HG03066 (cell line): ENCODE data around the gene MYEOV.

Experiments used
- ATAC-seq: cut with Tn5 transposase; IDR thresholded peaks from one replicate; pipeline ENCODE4 v1.9.1; 2021; ENCODE audit warnings: low read depth; ENCODE audit not compliant: unreplicated experiment

MYEOV gene

DNA sequence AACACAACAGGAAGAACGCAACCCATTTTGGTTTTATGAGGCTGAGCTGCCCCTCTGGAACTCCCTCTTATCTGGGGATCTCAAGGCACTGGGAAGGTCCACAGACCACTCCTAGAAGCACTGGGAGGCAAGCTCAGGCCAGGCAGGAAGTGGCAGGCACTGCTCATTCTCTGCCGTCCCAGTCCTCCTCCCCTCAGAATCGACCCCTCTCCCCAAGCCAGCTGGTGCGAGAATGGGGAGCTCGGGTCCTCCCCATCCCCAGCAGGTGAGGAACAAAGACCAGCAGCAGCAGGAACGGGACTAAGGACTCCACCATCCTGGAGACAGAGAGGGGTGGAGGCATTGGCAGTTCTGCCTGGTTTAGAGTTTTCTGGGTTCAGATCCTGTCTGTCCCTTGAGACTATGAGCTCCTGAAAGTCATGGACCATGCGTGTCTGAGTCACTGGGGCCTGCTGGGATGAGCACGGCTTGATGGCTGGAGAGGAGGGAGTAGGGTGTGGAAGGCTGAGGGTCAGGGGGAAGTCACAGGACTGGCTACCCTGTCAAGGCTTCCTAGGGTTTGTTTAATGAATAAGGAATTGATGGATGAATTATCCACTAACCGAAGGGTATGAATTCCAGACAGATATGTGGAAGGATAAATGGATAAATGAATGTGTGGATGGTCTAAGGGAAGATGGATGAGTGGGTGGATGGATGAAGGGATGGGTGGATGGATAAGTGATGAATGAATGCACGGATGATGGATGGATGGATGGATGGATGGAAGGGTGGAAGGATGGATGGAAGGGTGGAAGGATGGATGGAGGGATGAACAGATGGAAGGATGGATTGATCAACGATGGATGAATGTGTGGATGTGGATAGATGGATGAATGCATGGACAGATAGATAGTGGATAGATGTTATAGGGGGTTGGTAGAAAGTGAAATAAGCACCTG is 6.4 kb downstream of the MYEOV start:
- ATAC-seq = no peak

GRCh38 chr11:69301081-69301454 is 7.1 kb downstream of the MYEOV start:
- ATAC-seq = no peak

DNA sequence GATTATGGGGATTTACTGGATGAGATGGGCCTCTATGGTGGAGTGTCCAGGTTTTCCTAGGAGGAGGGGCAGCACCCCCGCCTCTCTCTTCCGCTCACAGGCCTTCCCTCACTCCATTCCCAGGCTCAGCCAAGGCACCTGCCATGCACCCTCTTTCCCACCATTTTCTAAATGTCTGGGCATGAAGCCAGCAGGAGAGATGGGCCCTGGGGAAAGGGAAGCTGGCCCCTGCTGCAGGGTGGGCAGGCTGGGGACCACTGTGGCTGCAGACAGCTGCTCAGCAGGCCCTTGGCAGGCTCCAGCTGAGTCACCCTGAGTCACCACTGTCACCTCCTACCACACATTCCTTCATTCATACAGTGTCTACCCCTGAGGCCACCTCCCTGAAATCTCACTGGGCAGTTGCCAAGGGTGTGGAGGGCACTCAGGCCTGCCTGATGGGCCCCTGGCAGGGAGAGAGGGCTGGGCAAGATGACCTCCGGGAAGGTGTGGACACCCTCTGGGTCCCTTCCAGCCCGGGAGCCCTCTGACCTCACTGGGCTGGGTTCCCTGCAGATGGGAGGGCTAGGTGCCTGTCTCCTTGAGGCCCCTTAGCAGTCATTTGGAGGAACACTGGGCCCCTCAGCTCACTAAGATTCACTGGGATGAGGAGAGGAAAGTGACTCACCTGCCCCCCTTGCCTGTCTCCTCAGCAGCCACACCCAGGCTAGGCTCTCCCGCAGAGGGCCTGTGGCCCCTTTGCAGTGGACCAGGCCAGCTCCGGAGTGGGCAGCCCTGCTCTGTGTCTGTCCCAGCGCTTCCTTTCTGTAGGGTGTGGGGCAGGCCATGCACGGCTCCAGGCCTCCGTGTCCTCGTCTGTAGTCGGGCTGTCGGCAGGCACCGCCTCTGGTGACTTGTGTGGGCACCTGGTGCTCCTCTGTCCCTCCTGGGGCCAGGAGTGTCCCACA is 7.8 kb downstream of the MYEOV start:
- no peak for ATAC-seq

DNA sequence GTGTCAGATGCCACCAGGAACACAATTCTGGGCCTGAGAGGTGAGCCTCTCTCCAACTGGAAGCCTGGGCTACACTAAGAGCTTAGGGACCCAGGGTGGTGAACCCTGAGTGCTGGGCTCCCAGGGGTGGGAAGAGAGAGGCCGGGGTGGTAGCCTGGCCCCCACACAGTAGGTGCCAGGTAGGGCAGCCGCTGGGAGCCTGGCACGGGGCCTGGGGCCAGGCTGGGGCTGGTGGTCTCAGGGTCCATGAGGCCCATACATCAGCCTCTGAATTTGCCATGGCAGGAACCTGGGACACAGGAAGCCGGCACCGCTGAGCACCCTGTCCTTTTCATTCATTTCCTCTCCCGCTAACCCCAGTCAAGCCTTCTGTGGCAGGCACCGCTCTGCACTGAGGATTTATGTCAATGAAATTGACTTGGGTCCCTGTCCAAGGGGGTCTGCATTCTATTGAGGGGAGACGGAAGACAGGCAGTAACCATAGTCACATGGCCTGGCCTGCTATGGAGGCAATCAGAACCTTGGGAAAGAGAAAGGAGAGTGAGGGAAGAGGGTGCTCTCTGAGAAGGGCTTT is 8.6 kb downstream of the MYEOV start:
- ATAC-seq = no peak

DNA sequence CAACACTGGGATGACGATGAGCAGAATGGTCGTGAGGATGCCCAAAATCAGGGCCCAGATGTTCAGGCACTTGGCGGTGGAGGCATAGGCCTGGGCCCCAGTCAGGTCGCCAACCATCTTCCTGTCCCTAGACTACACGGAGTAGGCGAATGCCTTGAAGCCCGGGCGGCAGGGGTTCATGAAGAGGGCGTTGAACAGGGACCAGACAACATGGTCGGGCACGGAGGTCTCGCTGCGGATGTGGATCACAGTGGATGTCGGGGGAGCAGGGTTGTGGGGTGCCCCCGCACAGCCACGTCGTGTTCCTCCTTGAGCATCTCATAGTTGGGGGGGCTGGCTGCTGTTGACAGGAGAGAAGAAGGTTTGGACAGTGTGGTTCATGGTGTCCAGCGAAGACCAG is 9.5 kb downstream of the MYEOV start:
- no peak for ATAC-seq

DNA sequence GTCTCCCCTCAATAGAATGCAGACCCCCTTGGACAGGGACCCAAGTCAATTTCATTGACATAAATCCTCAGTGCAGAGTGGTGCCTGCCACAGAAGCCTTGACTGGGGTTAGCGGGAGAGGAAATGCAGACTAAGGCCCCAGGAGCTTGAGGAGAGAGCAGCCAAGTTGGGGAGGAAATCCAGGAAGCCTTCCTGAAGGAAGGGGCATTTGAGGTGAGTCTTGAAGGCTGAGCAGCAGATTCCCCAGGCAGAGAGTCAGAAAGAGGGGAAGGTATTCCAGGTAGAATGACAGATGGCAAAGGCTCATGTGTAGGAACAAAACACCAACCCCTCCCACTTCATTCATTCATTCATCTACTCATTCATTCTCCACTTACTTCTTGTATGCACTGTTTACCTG is 10.3 kb downstream of the MYEOV start:
- ATAC-seq = no peak

DNA sequence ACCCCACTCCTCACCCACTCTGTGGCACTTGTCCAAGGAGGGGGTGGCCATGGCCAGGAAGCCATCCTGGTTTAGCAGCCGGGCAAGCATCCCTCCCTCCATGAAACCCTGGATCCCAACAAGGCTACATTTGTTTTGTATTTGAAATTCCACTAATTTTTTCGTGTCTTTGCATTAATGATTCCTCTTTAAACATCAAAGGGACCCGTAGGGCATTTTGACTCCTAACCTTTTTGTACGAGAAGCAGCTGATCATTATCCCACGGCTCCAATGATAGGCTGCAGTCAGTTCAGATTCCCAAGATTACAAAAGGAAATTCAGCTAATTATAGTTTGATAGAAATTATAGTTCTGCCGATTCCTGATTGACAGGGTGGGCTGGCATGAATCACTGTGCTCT is 10.7 kb downstream of the MYEOV start:
- ATAC-seq = no peak

GRCh38 chr11:69305885-69306540 is 12.1 kb downstream of the MYEOV start:
- no peak for ATAC-seq

- ATAC-seq = no peak
These were observed 12.9 kb downstream of the MYEOV start for GRCh38 chr11:69306821-69307220.

GRCh38 chr11:69307421-69307820 is 13.5 kb downstream of the MYEOV start:
- ATAC-seq = no peak

DNA sequence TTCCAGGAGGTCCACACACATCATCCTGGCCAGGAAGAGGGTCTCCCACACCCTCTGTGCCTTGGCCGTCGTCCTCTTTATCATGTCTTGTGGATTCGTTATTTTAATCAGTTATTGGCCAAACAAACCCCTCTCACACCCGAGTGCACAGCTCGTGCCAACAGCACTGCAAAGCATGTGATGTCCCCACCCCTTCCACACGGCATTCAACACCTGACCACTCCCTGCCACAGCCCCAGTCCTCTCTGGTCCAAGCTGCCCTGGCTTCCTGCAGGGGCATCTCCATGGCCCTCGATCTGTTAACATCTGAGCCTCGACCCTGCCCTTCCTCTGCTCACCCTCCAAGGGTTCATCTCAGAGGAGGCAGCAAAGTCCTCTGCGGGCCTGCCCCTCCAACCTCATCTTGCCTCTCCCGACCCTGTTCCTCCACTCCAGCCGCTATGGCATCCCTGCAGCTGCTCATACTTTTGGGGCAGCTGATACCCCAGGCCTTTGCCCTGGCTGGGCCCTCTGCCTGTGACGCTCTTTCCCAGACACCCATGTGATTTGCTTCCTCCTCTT is 14.0 kb downstream of the MYEOV start:
- no peak for ATAC-seq

GRCh38 chr11:69308491-69308911 is 14.5 kb downstream of the MYEOV start:
- ATAC-seq = no peak

GRCh38 chr11:69308936-69309615 is 15.1 kb downstream of the MYEOV start:
- no peak for ATAC-seq

DNA sequence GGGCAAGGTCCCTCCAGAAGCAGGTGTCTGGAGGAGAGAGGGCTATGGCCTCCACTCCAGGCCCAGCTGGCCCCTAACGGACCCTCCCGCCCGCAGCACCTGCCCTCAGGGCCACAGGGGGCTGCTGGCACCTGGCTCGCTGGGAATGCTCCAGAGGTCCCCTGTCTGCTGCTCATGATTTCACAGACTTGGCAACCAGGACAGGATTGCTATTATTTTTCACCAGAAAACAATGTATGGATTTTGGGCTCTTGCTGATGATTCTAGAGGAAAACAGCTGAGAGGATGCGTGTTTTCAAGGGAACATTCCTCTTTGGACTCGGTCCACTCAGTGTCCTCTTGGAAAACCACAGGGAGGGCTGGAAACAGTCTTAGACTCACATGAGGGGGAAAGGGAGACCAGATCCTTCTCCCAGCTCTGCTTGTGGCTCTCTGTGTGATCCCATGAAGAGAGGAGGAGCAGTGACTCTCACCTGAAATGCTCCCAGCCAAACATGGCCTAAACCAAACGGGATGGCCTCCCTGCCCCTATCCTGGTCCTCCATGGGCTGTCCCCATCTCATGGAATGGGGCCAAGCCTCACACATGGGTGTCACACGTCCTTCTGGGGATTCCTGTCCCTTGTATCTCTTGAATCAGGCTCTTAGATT is 15.8 kb downstream of the MYEOV start:
- no peak for ATAC-seq

DNA sequence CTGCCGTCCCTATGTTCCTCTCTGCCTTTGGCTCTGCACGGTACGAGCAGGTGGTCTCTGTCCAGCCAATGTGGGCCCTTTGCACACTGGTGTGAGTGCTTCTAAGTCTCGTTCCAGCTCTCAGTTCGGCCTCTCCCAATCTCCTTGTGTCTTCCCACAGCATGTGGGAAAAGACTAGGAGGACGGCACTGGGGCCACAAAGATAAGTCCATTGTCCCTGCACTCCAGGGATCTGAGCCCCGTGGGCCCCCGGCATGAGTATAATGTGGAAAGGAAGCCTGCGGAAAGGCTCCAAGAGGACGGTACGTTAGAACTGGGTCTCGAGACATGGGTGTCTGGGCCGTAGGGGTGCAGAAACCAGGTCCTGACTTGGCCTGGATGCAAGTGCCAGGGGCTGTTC is 16.4 kb downstream of the MYEOV start:
- ATAC-seq = no peak

DNA sequence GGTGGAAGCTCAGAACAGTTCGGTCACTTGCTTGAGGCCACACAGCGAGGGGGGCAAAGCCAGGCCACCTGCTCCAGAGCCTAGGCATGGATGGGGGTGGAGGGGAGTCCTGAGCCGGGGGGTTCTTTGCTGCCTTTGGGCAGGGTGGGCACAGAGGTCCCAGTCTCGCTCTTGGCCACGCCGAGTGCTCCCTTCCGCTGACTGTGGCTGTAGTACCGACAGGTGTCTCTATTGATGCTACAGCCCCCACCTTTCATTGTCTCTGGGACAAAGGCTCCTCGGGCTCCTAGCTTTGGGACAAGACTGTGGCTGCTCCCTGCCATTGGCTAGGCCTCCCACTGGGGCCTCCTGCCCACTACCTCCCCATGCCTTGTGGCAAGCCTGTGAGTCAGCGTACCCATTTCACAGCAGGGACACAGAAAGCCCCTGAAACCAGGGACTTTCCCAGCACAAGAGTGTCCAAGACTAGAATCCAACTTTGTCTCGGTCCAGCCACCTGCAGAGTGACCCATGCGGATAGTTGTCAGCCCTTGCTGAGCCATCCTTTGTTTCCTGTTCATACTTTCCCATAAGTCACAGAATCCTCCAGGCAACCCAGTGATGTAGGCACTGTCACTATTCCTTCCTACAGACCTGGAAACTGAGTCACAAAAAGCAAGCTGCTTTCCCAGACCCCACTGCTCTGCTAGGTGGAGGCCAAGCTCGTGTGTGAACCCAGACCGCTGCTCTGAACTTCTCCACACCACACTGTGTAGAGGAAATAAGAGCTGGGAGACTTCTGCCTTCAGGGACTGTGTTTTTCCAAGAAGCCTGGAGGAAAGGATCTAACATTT is 17.2 kb downstream of the MYEOV start:
- no peak for ATAC-seq

DNA sequence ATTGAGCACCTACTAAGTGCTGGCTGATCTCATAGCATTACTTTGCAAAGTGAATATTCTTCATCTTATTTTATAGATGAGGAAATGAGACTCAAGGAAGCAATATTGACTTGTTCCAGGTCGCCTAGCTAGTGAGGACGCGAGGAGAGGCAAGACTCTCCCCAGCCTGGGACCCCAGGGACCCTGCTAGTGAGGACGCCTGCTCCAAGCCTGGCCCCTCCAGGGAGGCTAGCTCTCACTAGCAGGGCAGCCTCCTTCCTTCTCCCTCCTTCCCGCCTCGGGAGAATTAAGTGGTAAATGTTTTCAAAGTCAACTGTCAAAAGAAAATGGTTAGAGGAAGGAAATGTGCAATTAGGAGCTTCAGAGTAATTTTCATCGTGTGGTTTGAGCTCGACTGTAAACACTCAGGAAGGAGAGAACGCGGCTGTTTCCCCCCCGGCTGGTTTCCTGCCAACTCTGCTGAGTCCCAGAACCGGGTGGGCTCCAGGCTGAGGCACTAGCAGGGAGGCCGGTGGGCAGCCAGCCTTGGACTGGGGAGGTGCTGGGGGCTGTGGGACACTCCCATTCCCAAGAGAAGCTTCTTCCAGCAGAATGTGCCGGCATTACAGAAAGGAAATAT is 17.9 kb downstream of the MYEOV start:
- ATAC-seq = no peak
